ENCODE results near the gene PRKN. TPM values are rescaled to one million over a fixed set of nuclear protein-coding genes. Genes with fewer than 3 reads are reported as not detected.

Gene PRKN
- total and polyA plus RNA-seq, 2 donors (not counting 3 experiments of a cell fraction or from before 2014, with no cell fraction given) = 0.06 TPM; not detected in 1

GRCh38 chr6:161598896-161599295, 1128.7 kb downstream of the PRKN start:
- no peak for FAIRE-seq
- Histone ChIP-seq H3K27me3 (ENCODE audit: control insufficient read depth in 2 of 2, insufficient read depth in 2 of 2, low read length in 2 of 2) (no peaks in the 10 kb centered on the region), H3K36me3 (ENCODE audit: control insufficient read depth in 2 of 2, extremely low read depth in 1 of 2, insufficient read depth in 2 of 2, low read length in 2 of 2) (no peaks in the 10 kb centered on the region), H3K9me1 (replicated peaks; ENCODE audit: control insufficient read depth, extremely low read depth, insufficient read depth, low read length) (no peaks in the 10 kb centered on the region), H3K9me3 (replicated peaks; ENCODE audit: control insufficient read depth, insufficient read depth, low read length) (peaks cover 2% of the 10 kb centered on the region), H3K79me2 (ENCODE audit: control insufficient read depth, insufficient read depth, low read length) (no peaks in the 10 kb centered on the region), H4K20me1 (replicated peaks; ENCODE audit: control insufficient read depth, extremely low read depth, insufficient read depth, low read length) (no peaks in the 10 kb centered on the region), H3K9ac (replicated peaks; ENCODE audit: extremely low read depth, insufficient read depth, low read length) (no peak overlapping the region), H3K4me1 (ENCODE audit: control insufficient read depth, extremely low read depth, insufficient read depth, low read length) (no peaks in the 10 kb centered on the region), H3K4me3 (replicated peaks in 1 of 3; ENCODE audit: insufficient read depth in 1 of 3, low read depth in 1 of 3, low read length in 3 of 3) (no peak overlapping the region), H3K4me2 (ENCODE audit: insufficient read depth, low read length) (no peak overlapping the region), H2AFZ (ENCODE audit: low read depth, low read length) (no peak overlapping the region), H3K27ac (ENCODE audit: insufficient read depth, low read depth, low read length) (no peak overlapping the region)
- dilution Hi-C loops (cut with MboI; ENCODE audit: extremely low pct_ligation_motif_present, low sequenced_read_pairs) (no loop called here), intact Hi-C loops (cut with micrococcal nuclease) (no loop called here)
- DNase-seq (ENCODE audit: low read depth, low spot score) = no peak
- CTCF ChIA-PET = no interaction called here
- POLR2A ChIA-PET = no interaction called here
- TF ChIP-seq MYC (IDR thresholded peaks at IDR 0.05; ENCODE audit: low read depth, low read length) = no peak
- TF ChIP-seq GATA2 (IDR thresholded peaks at IDR 0.05; ENCODE audit: insufficient read depth, insufficient read length, low read depth, low read length) = no peak
- TF ChIP-seq MAX (IDR thresholded peaks at IDR 0.05; ENCODE audit: insufficient read depth, insufficient read length) = no peak
- no peak for TF ChIP-seq CTCF (IDR thresholded peaks at IDR 0.05; ENCODE audit: extremely low read depth in 1 of 2, insufficient read depth in 1 of 2, low read depth in 1 of 2, low read length in 2 of 2)
- no peak for TF ChIP-seq FOS (IDR thresholded peaks at IDR 0.05; ENCODE audit: borderline replicate concordance, insufficient read depth, low read length)
- no peak for TF ChIP-seq POLR2AphosphoS5 (IDR thresholded peaks at IDR 0.05; ENCODE audit: insufficient read depth, low read depth, low read length)
- no peak for TF ChIP-seq JUN (IDR thresholded peaks at IDR 0.05; ENCODE audit: borderline replicate concordance, insufficient read depth, insufficient read length, low read depth)
- TF ChIP-seq POLR2A (IDR thresholded peaks at IDR 0.05; ENCODE audit: low read depth, low read length) = no peak
- no peak for TF ChIP-seq EZH2 (IDR thresholded peaks at IDR 0.05; ENCODE audit: borderline replicate concordance, low read depth, low read length, severe bottlenecking)
- BruUV-seq (replicated peaks) = no TSS peak

Measured in endothelial cell of umbilical vein (primary cell).